ENCODE results near the gene DAGLB. TPM values are rescaled to one million over a fixed set of nuclear protein-coding genes. Genes with fewer than 3 reads are reported as not detected.

DAGLB gene
- total RNA-seq, 1 experiment from 2014 or later = 33.6 TPM

DNA sequence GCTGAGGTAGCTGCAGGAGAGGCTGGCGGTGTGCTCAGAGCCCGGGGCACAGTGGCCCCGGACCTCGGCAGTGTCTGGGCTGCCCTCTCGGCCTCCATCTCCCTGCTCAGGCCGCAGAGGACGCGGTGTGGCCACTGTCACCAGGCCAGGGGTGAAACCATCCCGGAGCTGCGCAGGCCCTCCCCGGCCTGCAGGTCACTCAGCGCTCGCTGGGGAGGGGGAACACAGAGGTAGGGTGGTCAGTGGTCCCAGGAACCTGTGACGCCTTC lies 49.8 kb upstream of the DAGLB start:
- no peaks in the 10 kb centered on the region for H3K9me3 Mint-ChIP-seq

DNA sequence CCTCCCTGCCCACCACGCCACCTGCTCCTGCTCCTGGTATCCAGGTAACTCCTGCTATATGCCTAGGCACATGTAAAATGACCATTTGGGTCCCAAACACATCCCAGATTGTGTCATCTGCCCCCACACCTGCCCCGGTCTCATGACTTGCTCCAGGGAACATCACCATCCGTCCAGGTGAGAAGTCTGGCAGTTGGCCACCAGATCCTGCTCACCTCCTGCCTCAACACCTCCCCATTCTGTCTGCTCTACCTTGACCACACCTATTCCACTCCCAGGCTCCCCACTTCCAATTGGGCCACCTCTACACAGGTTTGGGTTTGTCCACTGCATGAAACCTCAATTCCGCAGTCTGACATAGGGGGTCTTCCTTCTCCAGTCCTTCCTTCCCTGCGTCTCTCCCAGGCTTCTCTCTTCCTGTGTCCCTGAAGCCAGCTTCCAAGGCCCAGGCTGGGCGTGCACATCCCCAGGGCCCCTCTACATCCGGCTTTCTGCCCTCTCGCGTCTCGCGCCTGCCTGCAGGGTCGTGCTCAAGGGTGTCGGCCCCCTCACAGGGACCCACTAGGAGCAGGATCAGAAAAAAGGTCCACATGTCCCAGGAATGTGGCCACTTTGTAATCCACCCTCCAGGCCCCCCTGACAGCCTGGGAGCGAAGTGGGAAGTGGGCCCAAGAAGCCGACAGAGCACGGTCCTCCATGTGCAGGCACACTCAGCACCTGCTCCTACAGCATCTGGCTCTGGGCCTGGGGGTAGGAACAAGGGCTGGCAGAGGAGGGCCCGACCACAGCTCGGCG lies 49.3 kb upstream of the DAGLB start:
- Mint-ChIP-seq H3K4me1 (no peaks in the 10 kb centered on the region), H3K36me3 (no peaks in the 10 kb centered on the region), H3K9me3 (no peaks in the 10 kb centered on the region), H3K4me3 (no peak overlapping the region), H3K27ac (no peak overlapping the region), H3K27me3 (ENCODE audit: low read depth) (0 out of 2 replicates have a peak, but pooled peaks cover 3% of the 10 kb centered on the region)
- ATAC-seq (no peak), DNase-seq (ENCODE audit: low spot score) (no peak)
- POLR2A ChIA-PET = interaction anchor here (0.5 kb wide), 1 partner anchor 12 kb away, joined by 6 read pairs; no protein-coding TSS in a partner anchor
- CTCF ChIA-PET = no interaction called here
- TF ChIP-seq ZNF396 (CRISPR knock-in tag; IDR thresholded peaks at IDR 0.05; ENCODE audit: borderline replicate concordance) (no peak), FOXJ3 (CRISPR knock-in tag; IDR thresholded peaks at IDR 0.05; ENCODE audit: borderline replicate concordance) (no peak), ZNF121 (CRISPR knock-in tag; IDR thresholded peaks at IDR 0.05) (no peak), TCF7 (CRISPR knock-in tag; IDR thresholded peaks at IDR 0.05; ENCODE audit: low read depth) (no peak), ATF2 (CRISPR knock-in tag; IDR thresholded peaks at IDR 0.05; ENCODE audit: borderline replicate concordance, low read depth) (no peak), E2F5 (CRISPR knock-in tag; IDR thresholded peaks at IDR 0.05) (no peak), EMX1 (CRISPR knock-in tag; IDR thresholded peaks at IDR 0.05) (no peak), FOXP1 (CRISPR knock-in tag; IDR thresholded peaks at IDR 0.05; ENCODE audit: borderline replicate concordance) (no peak)

More for the DNA sequence above, 49.8 kb upstream of the DAGLB start:
- Mint-ChIP-seq H3K36me3 (no peaks in the 10 kb centered on the region), H3K4me1 (peaks cover under 1% of the 10 kb centered on the region; the same call in 1 of the 2 replicates), H3K27ac (no peak overlapping the region), H3K27me3 (ENCODE audit: low read depth) (peaks cover 1% of the 10 kb centered on the region), H3K4me3 (no peak overlapping the region)
- no peak for ATAC-seq
- DNase-seq (ENCODE audit: low spot score) = no peak
- ChIA-PET POLR2A (interaction anchor here (0.5 kb wide), 1 partner anchor 12 kb away, joined by 6 read pairs; no protein-coding TSS in a partner anchor), CTCF (no interaction called here)
- TF ChIP-seq ZNF532 (CRISPR knock-in tag; IDR thresholded peaks at IDR 0.05; ENCODE audit: borderline replicate concordance) (no peak), CTCF (IDR thresholded peaks at IDR 0.05) (no peak), ATF2 (CRISPR knock-in tag; IDR thresholded peaks at IDR 0.05; ENCODE audit: borderline replicate concordance, low read depth) (no peak), MAX (CRISPR knock-in tag; IDR thresholded peaks at IDR 0.05) (no peak)
